GM12891 (cell line): Measurements from ENCODE around the gene HSP90B1.

Source experiments
- POLR2A ChIP-seq: IDR thresholded peaks from 2 replicates; pipeline ENCODE4 v1.6.1; 2011; ENCODE audit warnings: low read depth, low read length, control low read depth
- POLR2AphosphoS5 ChIP-seq: IDR thresholded peaks from 2 replicates; pipeline ENCODE4 v1.6.1; 2011; ENCODE audit warnings: low read depth, low read length, control low read depth
- TAF1 ChIP-seq: IDR thresholded peaks from 2 replicates; pipeline ENCODE4 v1.6.1; 2011; ENCODE audit warnings: low read depth, low read length, control low read depth

GRCh38 chr12:103883908-103884307 lies 46.3 kb upstream of the HSP90B1 start:
- TF ChIP-seq POLR2A (no peak), TAF1 (no peak), POLR2AphosphoS5 (no peak)
